Activated naive CD4-positive, alpha-beta T cell treated with Interleukin-2 at 50 U/mL for 16 hours (primary cell): ENCODE measurements around the gene KBTBD6.
"Not testable (repeated sequence)": the region's sequence is repeated elsewhere in the genome, so short reads cannot be mapped to it uniquely, and the experiment has no call there.

Experiments used
- DNase-seq: peaks from one replicate; pipeline ENCODE4 v3.0.0-alpha.2; 2020

KBTBD6 gene

DNA sequence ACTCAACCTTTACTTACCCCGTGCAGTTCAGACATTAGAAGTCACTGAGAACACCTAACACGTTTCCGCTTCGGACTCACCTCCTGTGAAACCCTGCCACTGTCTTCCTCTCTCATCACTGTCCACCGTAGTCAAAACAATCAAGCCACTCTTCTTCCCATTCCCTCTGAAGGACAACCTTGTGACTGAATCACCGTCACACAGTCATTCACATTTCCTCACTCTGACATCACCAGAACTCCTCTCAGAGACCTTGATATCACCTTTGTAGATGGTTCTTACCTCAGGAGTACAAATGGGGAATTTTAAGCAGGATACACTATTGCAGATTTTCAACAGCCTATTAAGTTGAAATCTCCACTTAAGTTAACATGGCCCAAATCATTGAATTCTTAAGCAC lies 1.3 kb upstream of the KBTBD6 start:
- no peak for DNase-seq

DNA sequence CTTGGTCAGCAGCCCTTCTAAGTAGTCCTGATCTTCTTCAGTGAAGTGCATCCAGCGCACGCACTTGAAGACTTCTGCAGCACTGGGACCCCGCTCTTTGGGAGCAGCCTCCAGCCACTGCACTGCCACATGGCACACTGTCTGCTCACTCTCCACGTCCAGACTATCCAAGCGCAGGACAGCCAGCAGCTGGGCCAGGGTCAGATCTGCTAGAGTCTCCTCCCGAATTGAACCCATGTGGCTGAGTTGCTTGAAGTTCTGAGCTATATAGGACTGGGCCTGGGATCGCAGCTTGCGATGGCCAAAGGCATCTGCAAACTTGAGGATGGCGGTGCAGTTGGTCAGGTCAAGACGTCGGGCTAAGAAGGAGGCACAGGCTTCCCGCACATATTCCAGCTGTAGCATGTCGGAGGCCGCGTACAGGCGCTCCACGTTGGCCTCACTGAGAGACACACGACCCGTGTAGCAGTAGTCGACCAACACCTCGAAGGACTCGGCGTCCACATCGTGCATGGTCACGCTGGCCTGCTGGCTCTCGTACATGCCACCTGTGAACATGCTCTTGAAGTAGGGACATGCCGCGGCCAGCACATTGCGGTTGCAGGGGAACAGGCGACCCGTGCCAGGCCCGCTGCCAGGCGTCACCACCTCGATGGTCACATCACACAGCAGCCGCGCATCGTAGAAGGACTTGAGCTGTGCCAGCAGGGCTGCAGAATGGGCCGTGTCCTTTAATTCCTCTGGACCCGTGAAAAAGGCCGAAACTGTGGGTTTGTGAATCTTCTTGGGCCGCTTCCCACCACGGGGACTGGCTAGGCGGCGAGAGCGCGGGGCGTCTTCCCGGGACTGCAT lies 716 bp downstream of the KBTBD6 start:
- DNase-seq, result not testable (repeated sequence)

DNA sequence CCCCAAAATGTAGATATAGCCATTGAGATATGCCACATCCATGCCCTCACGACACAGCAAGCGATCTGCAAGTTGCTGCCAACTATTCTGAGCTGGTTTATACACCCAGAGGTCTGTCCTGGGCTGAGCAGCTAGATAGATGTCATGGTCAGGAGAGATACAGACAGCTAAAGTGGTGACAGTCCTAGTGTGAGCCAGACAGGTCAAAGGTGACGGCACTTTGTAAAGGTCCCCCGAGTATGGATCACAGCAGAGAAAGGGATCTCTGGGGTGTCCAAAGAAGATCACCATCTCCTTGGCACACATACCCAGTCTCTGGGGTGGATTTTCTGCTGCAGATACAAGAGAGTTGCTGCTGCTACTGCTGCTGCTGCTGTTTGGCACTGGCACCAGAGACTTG lies 1.4 kb downstream of the KBTBD6 start:
- DNase-seq, result not testable (repeated sequence)

DNA sequence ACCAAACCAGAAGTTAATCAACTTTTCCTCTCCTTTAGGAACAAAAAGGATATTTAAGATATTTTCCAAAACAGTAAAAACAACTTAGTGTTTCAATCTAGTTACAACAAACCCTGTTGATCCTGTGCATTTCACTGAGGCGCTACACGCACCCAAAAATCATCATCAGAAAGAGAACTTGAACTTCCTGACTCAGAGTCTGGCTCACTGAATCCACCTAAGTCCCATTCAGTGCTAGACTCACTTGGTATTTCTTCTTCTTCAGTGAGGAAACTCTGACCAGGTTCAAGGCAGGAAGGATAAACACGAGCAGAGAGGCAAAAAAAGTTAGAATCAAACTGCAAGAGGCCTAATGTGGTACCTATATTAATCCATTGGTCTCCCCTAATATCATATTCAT lies 2.2 kb downstream of the KBTBD6 start:
- no peak for DNase-seq

DNA sequence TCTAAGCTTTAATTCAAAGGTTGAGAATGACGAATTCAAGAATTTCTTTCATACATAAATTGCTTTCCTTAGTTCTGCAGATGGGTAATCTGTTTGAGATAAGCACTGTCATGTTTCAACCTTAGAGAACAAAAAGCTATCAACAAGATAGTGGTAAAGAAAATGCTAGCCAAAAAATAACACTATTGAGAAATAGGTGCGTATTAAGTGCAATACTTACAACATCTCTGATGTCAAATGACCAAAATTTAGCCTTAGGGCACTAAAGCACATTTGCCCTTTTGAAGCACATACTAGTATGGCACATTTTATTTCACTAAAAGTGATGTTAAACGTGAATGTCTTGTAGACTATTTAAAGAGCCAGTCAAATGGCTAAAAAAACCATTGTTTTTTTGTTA lies 4.9 kb downstream of the KBTBD6 start:
- no peak for DNase-seq

DNA sequence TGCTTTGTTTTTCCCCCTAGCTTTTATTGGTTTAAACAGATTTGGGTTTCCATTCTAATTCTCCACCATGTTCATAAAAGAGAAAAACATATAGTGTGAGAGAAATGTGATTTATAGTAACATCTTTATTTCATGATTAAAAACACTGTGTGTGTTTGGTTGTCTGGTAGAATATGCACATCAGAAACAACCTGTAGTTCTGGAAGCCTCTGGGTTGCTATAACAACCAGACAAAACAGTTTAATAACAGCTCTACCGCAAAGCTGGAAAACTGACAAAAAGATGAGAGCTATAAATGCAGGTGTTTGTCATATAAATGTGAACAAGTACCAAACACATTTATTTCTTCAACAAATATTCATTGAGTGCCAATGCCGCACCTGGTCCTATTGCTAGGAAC lies 9.8 kb downstream of the KBTBD6 start:
- DNase-seq, result no peak

DNA sequence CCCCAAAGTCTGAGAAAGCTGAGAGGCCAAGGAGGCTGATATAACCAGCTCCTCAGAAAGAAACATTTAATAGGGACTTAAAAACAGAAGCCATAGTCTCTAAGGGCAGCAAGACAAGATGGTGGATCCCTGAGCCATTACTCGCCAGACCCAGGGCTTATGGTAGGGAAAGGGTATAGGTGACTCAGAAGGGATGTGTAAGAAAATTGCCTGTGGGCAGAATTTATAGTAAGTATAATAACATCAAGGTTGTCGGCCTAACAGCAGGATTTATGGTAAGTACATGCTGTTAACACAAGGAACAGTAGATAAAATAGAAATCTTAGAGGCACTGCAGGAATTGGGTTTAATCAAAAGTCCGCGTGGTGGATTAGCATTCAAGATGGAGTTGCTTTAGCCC lies 14.7 kb downstream of the KBTBD6 start:
- no peak for DNase-seq

DNA sequence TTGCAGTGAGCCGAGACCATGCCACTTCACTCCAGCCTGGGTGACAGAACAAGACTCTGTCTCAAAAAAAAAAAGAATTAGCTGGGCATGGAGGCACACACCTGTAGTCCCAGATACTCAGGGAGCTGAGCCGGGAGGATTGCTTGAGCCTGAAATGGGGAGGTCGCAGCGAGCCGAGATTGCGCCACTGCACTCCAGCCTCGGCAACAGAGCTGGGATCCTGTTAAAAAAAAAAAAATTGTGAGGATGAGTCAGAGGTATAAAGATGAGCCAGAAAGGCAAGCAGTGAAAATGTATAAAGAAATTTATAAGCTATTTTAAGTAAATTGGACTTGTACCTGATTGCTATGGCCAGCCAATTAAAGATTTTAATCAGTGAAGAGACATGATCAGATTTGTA lies 21.1 kb downstream of the KBTBD6 start:
- no peak for DNase-seq

DNA sequence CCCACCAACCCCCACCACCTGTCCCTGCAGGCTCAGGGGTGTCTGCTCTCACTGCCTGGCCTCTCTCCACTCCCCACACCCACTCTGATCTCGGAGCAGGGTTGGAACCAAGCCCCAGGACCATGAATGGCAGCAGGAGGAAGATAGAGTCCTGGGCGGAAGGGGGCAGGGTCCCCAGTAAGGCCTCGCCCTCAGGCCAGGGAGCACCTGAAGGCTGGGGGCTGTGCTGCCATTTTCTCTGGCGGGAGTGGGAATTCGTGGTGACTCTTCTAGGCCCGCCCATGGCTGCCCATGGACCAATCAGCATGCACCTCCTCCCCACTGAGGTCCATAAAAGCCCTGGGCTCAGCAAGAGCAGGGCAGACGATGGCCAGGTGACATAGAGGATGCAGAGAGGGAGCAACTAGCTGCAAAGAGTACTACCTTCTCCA lies 25.0 kb downstream of the KBTBD6 start:
- DNase-seq, result no peak

DNA sequence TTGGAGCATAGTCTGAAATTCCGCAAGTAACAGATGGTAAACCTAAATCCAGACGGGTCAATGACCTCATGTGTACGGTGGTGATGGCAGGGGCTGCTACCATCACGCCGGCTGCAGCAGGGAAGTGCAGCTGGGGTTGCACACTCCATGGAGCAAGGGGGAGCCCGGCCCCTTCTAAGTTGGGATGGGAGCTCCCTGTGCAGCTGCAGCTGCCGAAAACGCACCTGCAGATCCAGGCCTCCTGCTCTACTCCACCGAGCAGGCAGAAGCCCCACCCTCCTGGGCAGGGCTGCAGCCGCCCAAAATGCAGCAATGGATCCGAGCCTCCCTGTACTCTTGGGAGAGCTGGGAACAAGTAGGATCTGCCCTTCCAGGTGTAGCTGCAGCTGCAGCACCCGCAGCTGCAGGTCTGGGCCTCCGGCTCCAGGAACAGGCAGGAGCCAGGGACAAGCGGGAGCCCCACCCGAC lies 25.5 kb downstream of the KBTBD6 start:
- no peak for DNase-seq

DNA sequence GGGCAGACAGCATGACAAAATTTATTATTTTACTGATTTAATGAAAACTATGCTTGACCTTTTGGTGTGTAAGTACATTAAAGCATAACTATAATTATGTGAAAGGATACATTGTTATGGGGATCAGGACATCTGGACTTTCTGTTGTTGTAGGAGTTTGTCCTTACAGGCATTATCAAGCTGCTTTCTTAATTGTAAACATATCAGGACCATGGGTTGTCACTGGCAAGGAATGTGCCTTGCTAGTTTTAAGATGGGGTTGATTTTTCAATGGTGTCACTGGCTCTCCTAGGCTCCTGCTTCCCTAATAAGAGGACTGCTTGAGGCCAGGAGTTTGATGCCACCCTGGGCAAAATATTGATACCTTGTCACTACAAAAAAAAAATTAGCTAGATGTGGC lies 32.6 kb downstream of the KBTBD6 start:
- no peak for DNase-seq

DNA sequence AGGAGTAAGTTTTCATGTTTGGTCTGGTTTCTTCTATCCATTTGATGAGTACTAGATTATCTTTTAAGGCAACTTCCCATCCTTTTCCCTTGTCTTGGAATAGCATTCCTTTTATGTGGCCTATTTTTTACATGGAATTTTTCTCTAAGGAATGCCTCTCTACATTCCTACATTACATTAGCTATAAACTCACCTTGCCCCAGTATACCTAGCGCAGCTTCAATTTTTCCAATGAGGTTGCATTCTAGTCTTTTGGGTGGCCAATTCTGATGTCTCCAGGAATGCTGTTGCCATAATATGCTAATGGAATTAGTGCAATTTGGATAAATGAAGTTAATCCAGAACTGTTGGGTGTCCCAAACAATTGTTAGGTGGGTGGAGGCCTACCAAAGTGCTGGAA lies 33.8 kb downstream of the KBTBD6 start:
- DNase-seq, result no peak

DNA sequence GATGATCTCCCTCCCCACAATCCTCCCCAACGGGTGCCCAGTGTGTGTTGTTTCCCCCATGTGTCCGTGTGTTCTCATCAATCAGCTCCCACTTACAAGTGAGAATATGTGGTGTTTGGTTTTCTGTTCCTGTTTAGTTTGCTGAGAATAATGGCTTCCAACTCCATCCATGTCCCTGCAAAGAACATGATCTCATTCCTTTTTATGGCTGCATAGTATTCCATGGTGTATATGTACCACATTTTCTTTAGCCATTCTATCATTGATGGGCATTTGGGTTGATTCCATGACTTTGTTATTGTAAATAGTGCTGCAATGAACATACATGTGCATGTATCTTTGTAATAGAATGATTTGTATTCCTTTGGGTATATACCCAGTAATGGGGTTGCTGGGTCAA lies 36.9 kb downstream of the KBTBD6 start:
- DNase-seq, result not testable (repeated sequence)

DNA sequence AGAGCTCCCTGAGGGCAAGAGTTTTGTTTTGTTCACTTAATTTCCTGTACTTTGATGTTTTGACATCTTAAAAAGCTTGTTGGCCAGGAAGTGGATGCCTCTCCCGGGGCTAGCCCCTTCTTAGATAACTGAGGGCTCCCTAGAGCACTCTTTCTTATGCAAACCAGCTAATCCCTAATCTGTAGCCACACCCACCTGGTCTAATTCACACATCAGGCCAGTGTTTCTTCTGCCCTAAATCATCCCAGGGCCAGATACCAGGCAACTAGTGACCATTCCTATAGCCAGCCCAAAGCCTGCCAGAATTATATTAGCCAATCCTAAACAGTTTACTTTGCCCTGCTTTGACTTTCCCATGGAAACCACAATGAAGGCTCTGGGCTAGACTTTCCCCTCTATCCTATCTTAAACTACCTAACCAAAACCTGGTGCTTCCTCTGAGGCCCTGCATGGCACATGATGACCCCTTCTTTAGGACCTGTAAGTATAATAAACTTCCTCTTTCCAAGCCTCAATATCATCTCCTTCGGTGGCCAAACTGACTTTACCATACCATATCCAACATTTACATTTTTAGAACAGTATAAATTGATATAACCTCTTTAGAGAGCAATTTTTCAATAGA lies 46.5 kb downstream of the KBTBD6 start:
- DNase-seq, result no peak

DNA sequence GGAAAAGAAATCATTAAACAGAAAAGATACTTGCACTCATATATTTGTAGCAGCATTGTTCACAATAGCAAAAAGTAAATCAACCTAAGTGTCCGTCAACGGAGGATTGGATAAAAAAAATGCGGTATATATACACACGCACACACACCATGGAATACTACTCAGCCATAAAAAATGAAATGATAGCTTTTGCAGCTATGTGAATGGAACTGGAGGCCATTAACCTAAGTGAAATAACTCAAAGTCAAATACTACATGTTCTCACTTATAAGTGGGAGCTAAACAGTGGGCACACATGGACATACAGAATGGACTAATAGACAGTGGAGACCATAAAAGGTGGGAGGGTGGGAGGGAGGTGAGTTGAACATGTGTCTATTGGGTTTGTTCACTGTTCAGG lies 52.9 kb downstream of the KBTBD6 start:
- no peak for DNase-seq
